Bronchial epithelial cell (primary cell): Measurements from ENCODE around the gene CCM2. TPM values are rescaled to one million over a fixed set of nuclear protein-coding genes. Genes with fewer than 3 reads are reported as not detected.

Experiments used
- DNase-seq: peaks from one replicate; pipeline ENCODE4 v3.0.0-alpha.2; 2010; ENCODE audit warnings: low read depth
- FAIRE-seq: peaks from 2 replicates; lab custom pipeline; 2011; peaks lifted over from hg19 to GRCh38; lab: Jason Lieb, UNC
- H3K27me3 ChIP-seq: 2 replicates; pipeline ENCODE4 v1.5.1; 2011; ENCODE audit warnings: low read length; ENCODE audit not compliant: control insufficient read depth, insufficient read depth
- H3K36me3 ChIP-seq: 2 replicates; pipeline ENCODE4 v1.5.1; 2011; ENCODE audit warnings: low read length; ENCODE audit not compliant: control insufficient read depth, insufficient read depth
- H3K4me3 ChIP-seq: 2 replicates; pipeline ENCODE4 v1.5.1; 2011; ENCODE audit warnings: mild to moderate bottlenecking, low read depth, low read length, control low read depth
- CTCF ChIP-seq: IDR thresholded peaks from 2 replicates; pipeline ENCODE4 v1.5.1; 2011; ENCODE audit warnings: mild to moderate bottlenecking, moderate library complexity, low read length, control low read depth, inconsistent platforms; ENCODE audit not compliant: insufficient read depth, severe bottlenecking
- total RNA-seq: library from RNA; depleted of rRNA; stranded (reverse); fragments of >200 nt; gene quantifications from 2 replicates; pipeline ENCODE4 v1.2.1, GENCODE V29; 2014

CCM2 gene
- total RNA-seq, 1 donor from 2014 or later: 45.0 TPM

GRCh38 chr7:45055016-45055415, 55.0 kb downstream of the CCM2 start:
- no peak for DNase-seq
- H3K27me3 ChIP-seq: no peaks in the 10 kb centered on the region
- FAIRE-seq: no peak
- H3K4me3 ChIP-seq: no peak overlapping the region
- peaks cover 1% of the 10 kb centered on the region for H3K36me3 ChIP-seq
- TF ChIP-seq CTCF: no peak

GRCh38 chr7:45055594-45056219, 55.7 kb downstream of the CCM2 start:
- Histone ChIP-seq H3K36me3 (peaks cover 1% of the 10 kb centered on the region), H3K4me3 (no peak overlapping the region), H3K27me3 (no peaks in the 10 kb centered on the region)
- FAIRE-seq: no peak
- no peak for DNase-seq
- TF ChIP-seq CTCF: no peak

GRCh38 chr7:45057878-45058277, 57.9 kb downstream of the CCM2 start:
- Histone ChIP-seq H3K4me3 (no peak overlapping the region), H3K27me3 (no peaks in the 10 kb centered on the region), H3K36me3 (peaks cover 3% of the 10 kb centered on the region)
- TF ChIP-seq CTCF: no peak
- FAIRE-seq (no peak), DNase-seq (no peak)

- Histone ChIP-seq H3K4me3 (no peak overlapping the region), H3K36me3 (peaks cover 12% of the 10 kb centered on the region), H3K27me3 (no peaks in the 10 kb centered on the region)
- DNase-seq (no peak), FAIRE-seq (no peak)
- no peak for TF ChIP-seq CTCF
Measured at GRCh38 chr7:45060295-45060694, 60.3 kb downstream of the CCM2 start.

- no peak for TF ChIP-seq CTCF
- DNase-seq: no peak
- FAIRE-seq: no peak
- no peak overlapping the region for H3K4me3 ChIP-seq
- H3K36me3 ChIP-seq: peaks cover 16% of the 10 kb centered on the region
- no peaks in the 10 kb centered on the region for H3K27me3 ChIP-seq
Measured at GRCh38 chr7:45061352-45061751, 61.4 kb downstream of the CCM2 start.

GRCh38 chr7:45061806-45062425, 61.9 kb downstream of the CCM2 start:
- no peak for FAIRE-seq
- DNase-seq: no peak

More at GRCh38 chr7:45061806-45062425, 61.9 kb downstream of the CCM2 start:
- Histone ChIP-seq H3K4me3 (no peak overlapping the region), H3K36me3 (peaks cover 19% of the 10 kb centered on the region), H3K27me3 (no peaks in the 10 kb centered on the region)
- no peak for TF ChIP-seq CTCF
